ENCODE data around the gene PRMT2.

DNA sequence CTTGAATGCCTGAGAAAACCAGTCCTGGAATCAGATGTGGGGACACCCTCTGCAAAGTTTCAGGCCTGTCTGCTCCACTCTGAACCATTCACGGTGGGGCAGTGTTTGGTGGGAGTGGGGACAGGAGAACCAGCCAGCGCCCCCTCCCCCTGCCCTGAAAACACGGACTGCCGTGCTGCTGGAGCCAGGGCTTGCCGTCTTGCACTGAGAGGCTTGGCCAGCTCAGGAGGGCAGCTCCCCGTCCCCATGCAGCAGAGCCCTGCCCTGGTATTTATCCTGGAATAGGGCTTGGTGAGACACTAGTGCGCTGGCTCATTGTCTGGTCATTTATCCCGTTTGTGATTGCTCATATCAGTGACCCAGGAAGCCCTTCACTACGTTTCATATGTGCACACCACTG, 34.5 kb upstream of the PRMT2 start:
- TF ChIP-seq, protein P1, sequence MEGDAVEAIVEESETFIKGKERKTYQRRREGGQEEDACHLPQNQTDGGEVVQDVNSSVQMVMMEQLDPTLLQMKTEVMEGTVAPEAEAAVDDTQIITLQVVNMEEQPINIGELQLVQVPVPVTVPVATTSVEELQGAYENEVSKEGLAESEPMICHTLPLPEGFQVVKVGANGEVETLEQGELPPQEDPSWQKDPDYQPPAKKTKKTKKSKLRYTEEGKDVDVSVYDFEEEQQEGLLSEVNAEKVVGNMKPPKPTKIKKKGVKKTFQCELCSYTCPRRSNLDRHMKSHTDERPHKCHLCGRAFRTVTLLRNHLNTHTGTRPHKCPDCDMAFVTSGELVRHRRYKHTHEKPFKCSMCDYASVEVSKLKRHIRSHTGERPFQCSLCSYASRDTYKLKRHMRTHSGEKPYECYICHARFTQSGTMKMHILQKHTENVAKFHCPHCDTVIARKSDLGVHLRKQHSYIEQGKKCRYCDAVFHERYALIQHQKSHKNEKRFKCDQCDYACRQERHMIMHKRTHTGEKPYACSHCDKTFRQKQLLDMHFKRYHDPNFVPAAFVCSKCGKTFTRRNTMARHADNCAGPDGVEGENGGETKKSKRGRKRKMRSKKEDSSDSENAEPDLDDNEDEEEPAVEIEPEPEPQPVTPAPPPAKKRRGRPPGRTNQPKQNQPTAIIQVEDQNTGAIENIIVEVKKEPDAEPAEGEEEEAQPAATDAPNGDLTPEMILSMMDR (IDR thresholded peaks at IDR 0.05): no peak
- no peak for TF ChIP-seq POLR2A (IDR thresholded peaks at IDR 0.05; ENCODE audit: low read depth)
- TF ChIP-seq POLR2AphosphoS5 (IDR thresholded peaks at IDR 0.05): no peak
- no peak for TF ChIP-seq EP300 (IDR thresholded peaks at IDR 0.05)
